ENCODE results near the gene MKRN2OS.

Gene MKRN2OS

DNA sequence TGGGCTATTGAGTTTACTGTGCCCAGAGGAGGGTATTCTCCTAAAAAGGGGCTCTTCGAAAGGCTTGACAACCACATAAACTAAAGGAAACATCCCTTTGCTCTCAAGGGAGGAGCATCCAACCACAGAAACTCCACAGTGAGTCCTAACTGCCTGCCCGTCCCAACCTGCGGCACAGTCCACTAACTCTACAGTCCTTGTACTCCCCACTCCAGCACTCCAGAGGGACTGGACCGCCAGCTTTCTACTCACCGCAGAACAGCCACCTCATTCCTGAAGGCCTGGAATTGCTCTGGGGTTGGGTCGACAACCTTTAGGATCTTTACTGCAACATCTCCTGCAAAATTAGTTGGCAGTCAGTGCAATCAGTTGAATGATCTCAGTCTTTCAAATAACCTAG, 46.2 kb upstream of the MKRN2OS start:
- Histone ChIP-seq H3K27me3 (replicated peaks; ENCODE audit: insufficient read depth, low read length) (no peaks in the 10 kb centered on the region), H3K9me3 (replicated peaks; ENCODE audit: insufficient read depth, low read length) (no peaks in the 10 kb centered on the region), H3K9ac (ENCODE audit: low read length) (no peak overlapping the region), H4K20me1 (ENCODE audit: insufficient read depth, low read length) (no peaks in the 10 kb centered on the region), H3K4me2 (ENCODE audit: low read depth, low read length) (no peak overlapping the region), H3K4me1 (ENCODE audit: low read length) (no peaks in the 10 kb centered on the region), H3K27ac (ENCODE audit: low read length) (no peak overlapping the region), H3K36me3 (replicated peaks; ENCODE audit: insufficient read depth, low read length) (peaks cover 7% of the 10 kb centered on the region; the same call in 1 of the 2 replicates), H3F3A (ENCODE audit: insufficient read depth, low read length) (no peaks in the 10 kb centered on the region), H3K4me3 (ENCODE audit: low read length) (no peak overlapping the region), H3K79me2 (ENCODE audit: low read length) (peaks cover 35% of the 10 kb centered on the region; the same call in 1 of the 2 replicates), H3K9me2 (replicated peaks; ENCODE audit: insufficient read depth, low read length) (no peaks in the 10 kb centered on the region), H2AFZ (ENCODE audit: low read length) (no peak overlapping the region)
- TF ChIP-seq EZH2 (optimal IDR thresholded peaks at IDR 0.05; ENCODE audit: low read depth, low read length) = no peak
- TF ChIP-seq, protein P1, sequence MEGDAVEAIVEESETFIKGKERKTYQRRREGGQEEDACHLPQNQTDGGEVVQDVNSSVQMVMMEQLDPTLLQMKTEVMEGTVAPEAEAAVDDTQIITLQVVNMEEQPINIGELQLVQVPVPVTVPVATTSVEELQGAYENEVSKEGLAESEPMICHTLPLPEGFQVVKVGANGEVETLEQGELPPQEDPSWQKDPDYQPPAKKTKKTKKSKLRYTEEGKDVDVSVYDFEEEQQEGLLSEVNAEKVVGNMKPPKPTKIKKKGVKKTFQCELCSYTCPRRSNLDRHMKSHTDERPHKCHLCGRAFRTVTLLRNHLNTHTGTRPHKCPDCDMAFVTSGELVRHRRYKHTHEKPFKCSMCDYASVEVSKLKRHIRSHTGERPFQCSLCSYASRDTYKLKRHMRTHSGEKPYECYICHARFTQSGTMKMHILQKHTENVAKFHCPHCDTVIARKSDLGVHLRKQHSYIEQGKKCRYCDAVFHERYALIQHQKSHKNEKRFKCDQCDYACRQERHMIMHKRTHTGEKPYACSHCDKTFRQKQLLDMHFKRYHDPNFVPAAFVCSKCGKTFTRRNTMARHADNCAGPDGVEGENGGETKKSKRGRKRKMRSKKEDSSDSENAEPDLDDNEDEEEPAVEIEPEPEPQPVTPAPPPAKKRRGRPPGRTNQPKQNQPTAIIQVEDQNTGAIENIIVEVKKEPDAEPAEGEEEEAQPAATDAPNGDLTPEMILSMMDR (IDR thresholded peaks at IDR 0.05; ENCODE audit: low read length) = no peak
- no peak for TF ChIP-seq EZH2phosphoT487 (IDR thresholded peaks at IDR 0.05; ENCODE audit: low read length)
- no peak for DNase-seq

DNA sequence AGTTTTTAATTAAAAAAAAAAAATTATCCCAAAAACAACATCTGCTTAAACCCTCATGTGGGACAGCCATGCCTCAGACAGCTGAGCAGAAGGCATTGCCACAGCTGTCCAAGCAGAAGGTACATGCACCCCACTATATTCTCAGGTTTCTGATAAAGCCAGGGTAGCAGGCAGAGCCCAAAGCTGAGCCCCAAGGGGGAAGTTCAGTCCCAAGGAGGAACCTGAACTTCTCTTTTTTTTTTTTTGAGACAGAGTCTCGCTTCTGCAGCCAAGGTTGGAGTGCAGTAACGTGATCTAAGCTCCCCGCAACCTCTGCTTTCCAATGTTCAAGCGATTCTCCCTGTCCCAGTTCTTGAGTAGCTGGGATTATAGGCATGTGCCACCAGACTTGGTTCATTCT, 44.8 kb upstream of the MKRN2OS start:
- Histone ChIP-seq H3K9me3 (replicated peaks; ENCODE audit: insufficient read depth, low read length) (no peaks in the 10 kb centered on the region), H3F3A (ENCODE audit: insufficient read depth, low read length) (no peaks in the 10 kb centered on the region; the same call in 1 of the 2 replicates), H3K9me2 (replicated peaks; ENCODE audit: insufficient read depth, low read length) (no peaks in the 10 kb centered on the region), H3K27me3 (replicated peaks; ENCODE audit: insufficient read depth, low read length) (no peaks in the 10 kb centered on the region), H3K27ac (ENCODE audit: low read length) (no peak overlapping the region), H3K4me2 (ENCODE audit: low read depth, low read length) (no peak overlapping the region), H3K9ac (ENCODE audit: low read length) (no peak overlapping the region), H4K20me1 (ENCODE audit: insufficient read depth, low read length) (no peaks in the 10 kb centered on the region), H3K36me3 (replicated peaks; ENCODE audit: insufficient read depth, low read length) (peaks cover 7% of the 10 kb centered on the region; the same call in 1 of the 2 replicates), H3K79me2 (ENCODE audit: low read length) (peaks cover 35% of the 10 kb centered on the region; the same call in 1 of the 2 replicates), H3K4me3 (ENCODE audit: low read length) (no peak overlapping the region), H3K4me1 (ENCODE audit: low read length) (no peaks in the 10 kb centered on the region), H2AFZ (ENCODE audit: low read length) (no peak overlapping the region)
- TF ChIP-seq, protein P1 (IDR thresholded peaks at IDR 0.05; ENCODE audit: low read length) = no peak
- TF ChIP-seq EZH2 (optimal IDR thresholded peaks at IDR 0.05; ENCODE audit: low read depth, low read length) = no peak
- no peak for TF ChIP-seq EZH2phosphoT487 (IDR thresholded peaks at IDR 0.05; ENCODE audit: low read length)
- no peak for DNase-seq

DNA sequence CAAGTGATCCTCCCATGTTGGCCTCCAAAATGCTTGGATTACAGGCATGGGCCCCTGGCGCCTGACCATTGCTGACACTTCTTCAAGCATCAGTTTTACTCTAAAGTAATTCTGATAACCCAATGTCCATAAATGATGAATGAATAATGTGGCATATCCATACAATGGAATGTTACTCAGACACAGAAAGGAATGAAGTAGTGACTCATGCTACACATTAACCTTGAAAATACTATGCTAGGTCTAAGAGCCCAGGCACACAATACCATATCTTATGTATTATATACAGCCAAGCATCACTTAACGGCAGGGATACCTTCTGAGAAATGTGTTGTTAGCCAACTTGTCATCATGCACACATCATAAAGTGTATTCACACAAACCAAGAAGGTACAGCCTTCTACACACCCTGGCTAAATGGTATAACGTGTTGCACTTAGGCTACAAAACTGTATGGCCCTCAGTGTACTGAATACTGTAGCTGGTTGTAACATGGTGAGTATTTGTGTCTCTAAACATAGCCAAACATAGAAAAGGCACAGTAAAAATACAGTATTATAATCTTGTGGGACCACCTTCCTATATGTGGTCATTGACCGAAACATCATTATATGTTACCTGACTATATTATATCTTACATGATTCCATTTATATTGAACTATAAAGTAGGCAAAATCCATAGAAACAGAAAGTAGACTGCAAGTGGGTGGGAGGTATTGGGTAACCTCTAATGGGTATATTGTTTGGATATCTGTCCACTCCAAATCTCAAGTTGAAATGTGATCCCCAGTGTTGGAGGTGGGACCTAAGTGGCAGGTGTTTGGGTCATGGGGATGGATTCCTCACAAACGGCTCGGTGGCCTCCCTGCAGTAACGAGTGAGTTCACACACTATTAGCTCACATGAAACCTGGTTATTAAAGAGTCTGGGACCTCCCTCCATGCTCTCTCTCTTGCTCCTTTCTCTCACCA, 43.0 kb upstream of the MKRN2OS start:
- H3K4me2 ChIP-seq (ENCODE audit: low read depth, low read length) = no peak overlapping the region
- no peak overlapping the region for H2AFZ ChIP-seq (ENCODE audit: low read length)
- no peak overlapping the region for H3K9ac ChIP-seq (ENCODE audit: low read length)
- no peaks in the 10 kb centered on the region for H3K9me3 ChIP-seq (replicated peaks; ENCODE audit: insufficient read depth, low read length)
- no peak overlapping the region for H3K27ac ChIP-seq (ENCODE audit: low read length)
- H3K9me2 ChIP-seq (replicated peaks; ENCODE audit: insufficient read depth, low read length) = no peaks in the 10 kb centered on the region
- no peaks in the 10 kb centered on the region; the same call in 1 of the 2 replicates for H4K20me1 ChIP-seq (ENCODE audit: insufficient read depth, low read length)
- H3K4me3 ChIP-seq (ENCODE audit: low read length) = no peak overlapping the region
- no peaks in the 10 kb centered on the region for H3K27me3 ChIP-seq (replicated peaks; ENCODE audit: insufficient read depth, low read length)
- no peak for DNase-seq
- H3K36me3 ChIP-seq (replicated peaks; ENCODE audit: insufficient read depth, low read length) = peaks cover 5% of the 10 kb centered on the region; the same call in 1 of the 2 replicates
- TF ChIP-seq EZH2 (optimal IDR thresholded peaks at IDR 0.05; ENCODE audit: low read depth, low read length) = no peak
- TF ChIP-seq EZH2phosphoT487 (IDR thresholded peaks at IDR 0.05; ENCODE audit: low read length) = no peak
- TF ChIP-seq, protein P1 (IDR thresholded peaks at IDR 0.05; ENCODE audit: low read length) = no peak
- peaks cover 37% of the 10 kb centered on the region; the same call in 1 of the 2 replicates for H3K79me2 ChIP-seq (ENCODE audit: low read length)
- H3F3A ChIP-seq (ENCODE audit: insufficient read depth, low read length) = no peaks in the 10 kb centered on the region; the same call in 1 of the 2 replicates
- H3K4me1 ChIP-seq (ENCODE audit: low read length) = no peaks in the 10 kb centered on the region
